Measurements from ENCODE around the gene DMD.
A peak's percentile ranks its signal among the peaks of the same experiment; 100 is the strongest.

The DMD gene

GRCh38 chrX:32447640-32448039, 763.7 kb downstream of the DMD start:
- TF ChIP-seq CTCF (conservative IDR thresholded peaks at IDR 0.05; ENCODE audit: low read depth, low read length): no peak
- H3K4me3 ChIP-seq (ENCODE audit: low read depth, low read length): no peak overlapping the region
- DNase-seq (ENCODE audit: low read depth): no peak

- TF ChIP-seq CTCF (conservative IDR thresholded peaks at IDR 0.05; ENCODE audit: low read depth, low read length): no peak
- H3K4me3 ChIP-seq (ENCODE audit: low read depth, low read length): no peak overlapping the region
- no peak for DNase-seq (ENCODE audit: low read depth)
Measured at GRCh38 chrX:32443841-32444240, 767.5 kb downstream of the DMD start.

- H3K4me3 ChIP-seq (ENCODE audit: low read depth, low read length): no peak overlapping the region
- no peak for DNase-seq (ENCODE audit: low read depth)
- TF ChIP-seq CTCF (conservative IDR thresholded peaks at IDR 0.05; ENCODE audit: low read depth, low read length): no peak
Measured at GRCh38 chrX:32421266-32421665, 790.1 kb downstream of the DMD start.

GRCh38 chrX:32408389-32408788, 803.0 kb downstream of the DMD start:
- peak; percentile 12 for TF ChIP-seq CTCF (conservative IDR thresholded peaks at IDR 0.05; ENCODE audit: low read depth, low read length)

GRCh38 chrX:32397562-32398216, 813.7 kb downstream of the DMD start:
- no peak overlapping the region for H3K4me3 ChIP-seq (ENCODE audit: low read depth, low read length)
- no peak for DNase-seq (ENCODE audit: low read depth)
- TF ChIP-seq CTCF (conservative IDR thresholded peaks at IDR 0.05; ENCODE audit: low read depth, low read length): no peak

More at GRCh38 chrX:32408389-32408788, 803.0 kb downstream of the DMD start:
- no peak overlapping the region for H3K4me3 ChIP-seq (ENCODE audit: low read depth, low read length)
- DNase-seq (ENCODE audit: low read depth): peak; percentile 13

GRCh38 chrX:32395878-32396277, 815.5 kb downstream of the DMD start:
- DNase-seq (ENCODE audit: low read depth): no peak
- TF ChIP-seq CTCF (conservative IDR thresholded peaks at IDR 0.05; ENCODE audit: low read depth, low read length): no peak
- H3K4me3 ChIP-seq (ENCODE audit: low read depth, low read length): no peak overlapping the region

- DNase-seq (ENCODE audit: low read depth): no peak
- TF ChIP-seq CTCF (conservative IDR thresholded peaks at IDR 0.05; ENCODE audit: low read depth, low read length): no peak
- no peak overlapping the region for H3K4me3 ChIP-seq (ENCODE audit: low read depth, low read length)
Measured at GRCh38 chrX:32392655-32393054, 818.7 kb downstream of the DMD start.
